Stimulated activated CD8-positive, alpha-beta memory T cell treated with anti-CD3 and anti-CD28 coated beads, Interleukin-4, amount 100 ng/mL, for 4 hours (primary cell): ENCODE results near the gene DVL1.
A peak's percentile ranks its signal among the peaks of the same experiment; 100 is the strongest.

Experiments
- DNase-seq, 2 donors: peaks; one replicate each; pipeline ENCODE4 v3.0.0-alpha.2; 2020; ENCODE audit warnings: low read depth in 2 of 2, low spot score in 1 of 2

DVL1 gene

GRCh38 chr1:1299686-1300351 lies 49.4 kb downstream of the DVL1 start:
- DNase-seq, result no peak

GRCh38 chr1:1298861-1299685 lies 50.1 kb downstream of the DVL1 start:
- DNase-seq, result no peak

- no peak for DNase-seq
These were observed 51.3 kb downstream of the DVL1 start for GRCh38 chr1:1297802-1298424.

- no peak for DNase-seq
These were observed 52.9 kb downstream of the DVL1 start for GRCh38 chr1:1296070-1297061.

- DNase-seq, result no peak
These were observed 53.9 kb downstream of the DVL1 start for GRCh38 chr1:1295154-1295923.

- DNase-seq, result no peak
These were observed 54.8 kb downstream of the DVL1 start for GRCh38 chr1:1294250-1294890.

- no peak for DNase-seq
These were observed 55.7 kb downstream of the DVL1 start for GRCh38 chr1:1293263-1294249.

GRCh38 chr1:1292851-1293250 lies 56.4 kb downstream of the DVL1 start:
- no peak for DNase-seq

GRCh38 chr1:1292442-1292779 lies 56.8 kb downstream of the DVL1 start:
- no peak for DNase-seq

- DNase-seq, result peak; percentile 31 to 38
These were observed 57.4 kb downstream of the DVL1 start for GRCh38 chr1:1291548-1292441.

GRCh38 chr1:1291023-1291528 lies 58.1 kb downstream of the DVL1 start:
- no peak for DNase-seq

GRCh38 chr1:1290238-1290731 lies 58.9 kb downstream of the DVL1 start:
- DNase-seq, result peak in 1 of 2 donors; percentile 32

- DNase-seq, result no peak
These were observed 61.7 kb downstream of the DVL1 start for GRCh38 chr1:1287288-1288110.

GRCh38 chr1:1286313-1287261 lies 62.6 kb downstream of the DVL1 start:
- no peak for DNase-seq

GRCh38 chr1:1285611-1286311 lies 63.5 kb downstream of the DVL1 start:
- DNase-seq, result no peak
